Measurements from ENCODE around the gene LMAN2.
"Not testable (repeated sequence)": the region's sequence is repeated elsewhere in the genome, so short reads cannot be mapped to it uniquely, and the experiment has no call there.

Gene LMAN2

DNA sequence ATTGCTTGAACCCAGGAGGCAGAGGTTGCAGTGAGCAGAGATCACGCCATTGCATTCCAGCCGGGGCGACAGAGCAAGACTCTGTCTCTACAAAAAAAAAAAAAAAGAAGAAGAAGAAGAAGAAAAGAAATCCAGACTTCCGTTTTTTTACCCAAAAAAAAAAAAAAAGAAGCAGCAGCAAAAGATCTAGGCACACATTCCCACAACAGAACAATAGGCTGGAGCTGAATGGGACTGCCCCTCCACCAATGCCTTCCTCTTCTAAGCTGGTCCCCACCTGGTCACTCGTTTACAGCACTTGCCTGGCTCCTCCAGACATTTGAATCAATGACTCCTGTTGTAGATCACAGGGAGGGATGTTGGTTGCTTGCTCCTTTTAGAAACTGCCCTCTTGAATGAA is 1.6 kb upstream of the LMAN2 start:
- TF ChIP-seq POLR2A (IDR thresholded peaks at IDR 0.05; ENCODE audit: low read depth, low read length), result no peak
- no peak for TF ChIP-seq POLR2AphosphoS5 (IDR thresholded peaks at IDR 0.05; ENCODE audit: low read depth, low read length)
- TF ChIP-seq TAF1 (IDR thresholded peaks at IDR 0.05; ENCODE audit: low read depth, low read length), result no peak
- TF ChIP-seq PAX5 (IDR thresholded peaks at IDR 0.05; ENCODE audit: insufficient read depth, low read length, severe bottlenecking), result no peak
- TF ChIP-seq SPI1 (IDR thresholded peaks at IDR 0.05; ENCODE audit: low read depth, low read length), result no peak
- no peak for TF ChIP-seq POU2F2 (IDR thresholded peaks at IDR 0.05; ENCODE audit: low read depth, low read length)
- no peak for FAIRE-seq
- no peak for DNase-seq (ENCODE audit: insufficient read length, low spot score)

- DNase-seq (ENCODE audit: insufficient read length, low spot score) (no peak), FAIRE-seq (no peak)
- TF ChIP-seq POLR2A (IDR thresholded peaks at IDR 0.05; ENCODE audit: low read depth, low read length), result no peak
These were observed 584 bp downstream of the LMAN2 start for GRCh38 chr5:177350776-177351391.

DNA sequence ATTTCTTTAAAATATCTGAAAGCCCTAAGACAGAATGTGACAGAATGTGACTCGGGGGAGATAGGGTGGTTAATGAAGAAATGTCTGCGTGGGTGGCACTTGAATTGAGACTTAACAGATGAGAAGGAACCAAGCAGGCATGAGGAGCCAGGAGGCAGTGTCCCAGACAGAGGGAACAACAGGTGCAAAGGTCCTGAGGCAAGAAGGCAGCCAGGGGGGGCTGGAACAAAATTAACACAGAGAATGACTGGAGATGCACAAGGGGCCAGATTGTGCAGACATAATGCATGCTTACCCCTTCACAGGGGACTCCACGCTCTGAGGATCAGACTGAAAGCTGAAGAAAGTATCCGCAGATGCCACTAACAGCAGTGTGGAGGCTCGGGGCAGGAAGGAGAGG is 1.7 kb downstream of the LMAN2 start:
- FAIRE-seq, result no peak
- TF ChIP-seq TAF1 (IDR thresholded peaks at IDR 0.05; ENCODE audit: low read depth, low read length), result no peak
- TF ChIP-seq POLR2A (IDR thresholded peaks at IDR 0.05; ENCODE audit: low read depth, low read length), result no peak
- TF ChIP-seq POU2F2 (IDR thresholded peaks at IDR 0.05; ENCODE audit: low read depth, low read length), result no peak
- no peak for TF ChIP-seq POLR2AphosphoS5 (IDR thresholded peaks at IDR 0.05; ENCODE audit: low read depth, low read length)
- no peak for TF ChIP-seq SPI1 (IDR thresholded peaks at IDR 0.05; ENCODE audit: low read depth, low read length)
- no peak for TF ChIP-seq PAX5 (IDR thresholded peaks at IDR 0.05; ENCODE audit: insufficient read depth, low read length, severe bottlenecking)
- no peak for DNase-seq (ENCODE audit: insufficient read length, low spot score)

GRCh38 chr5:177349362-177349647 is 2.2 kb downstream of the LMAN2 start:
- TF ChIP-seq TAF1 (IDR thresholded peaks at IDR 0.05; ENCODE audit: low read depth, low read length) (no peak), POU2F2 (IDR thresholded peaks at IDR 0.05; ENCODE audit: low read depth, low read length) (no peak), PAX5 (IDR thresholded peaks at IDR 0.05; ENCODE audit: insufficient read depth, low read length, severe bottlenecking) (no peak), POLR2A (IDR thresholded peaks at IDR 0.05; ENCODE audit: low read depth, low read length) (no peak), SPI1 (IDR thresholded peaks at IDR 0.05; ENCODE audit: low read depth, low read length) (no peak), POLR2AphosphoS5 (IDR thresholded peaks at IDR 0.05; ENCODE audit: low read depth, low read length) (no peak)
- FAIRE-seq (no peak), DNase-seq (ENCODE audit: insufficient read length, low spot score) (no peak)

- FAIRE-seq (no peak), DNase-seq (ENCODE audit: insufficient read length, low spot score) (no peak)
These were observed 3.8 kb downstream of the LMAN2 start for GRCh38 chr5:177347699-177348098.

DNA sequence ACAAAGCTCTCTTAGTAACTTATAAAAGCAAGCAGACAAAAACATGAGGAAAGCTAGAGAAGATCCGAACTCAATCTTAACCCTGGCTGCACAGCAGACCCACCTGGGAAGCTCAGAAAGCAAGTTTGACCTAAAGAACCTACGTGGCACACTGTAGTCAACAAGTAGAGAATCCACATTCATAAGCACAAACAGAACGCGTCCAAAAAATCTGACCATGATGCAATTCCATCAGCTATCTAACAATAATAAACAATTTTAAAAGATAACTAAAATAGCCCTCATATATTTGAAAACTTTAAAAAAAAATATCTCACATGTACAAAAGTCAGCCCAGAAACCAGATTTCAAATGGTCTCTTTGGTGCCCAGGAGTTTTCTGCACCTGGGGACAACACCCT is 4.6 kb downstream of the LMAN2 start:
- DNase-seq (ENCODE audit: insufficient read length, low spot score) (no peak), FAIRE-seq (no peak)
- TF ChIP-seq POLR2AphosphoS5 (IDR thresholded peaks at IDR 0.05; ENCODE audit: low read depth, low read length) (no peak), POLR2A (IDR thresholded peaks at IDR 0.05; ENCODE audit: low read depth, low read length) (no peak), TAF1 (IDR thresholded peaks at IDR 0.05; ENCODE audit: low read depth, low read length) (no peak), SPI1 (IDR thresholded peaks at IDR 0.05; ENCODE audit: low read depth, low read length) (no peak), POU2F2 (IDR thresholded peaks at IDR 0.05; ENCODE audit: low read depth, low read length) (no peak), PAX5 (IDR thresholded peaks at IDR 0.05; ENCODE audit: insufficient read depth, low read length, severe bottlenecking) (no peak)

More at GRCh38 chr5:177347699-177348098, 3.8 kb downstream of the LMAN2 start:
- TF ChIP-seq POLR2AphosphoS5 (IDR thresholded peaks at IDR 0.05; ENCODE audit: low read depth, low read length) (no peak), SPI1 (IDR thresholded peaks at IDR 0.05; ENCODE audit: low read depth, low read length) (no peak), PAX5 (IDR thresholded peaks at IDR 0.05; ENCODE audit: insufficient read depth, low read length, severe bottlenecking) (no peak), TAF1 (IDR thresholded peaks at IDR 0.05; ENCODE audit: low read depth, low read length) (no peak), POU2F2 (IDR thresholded peaks at IDR 0.05; ENCODE audit: low read depth, low read length) (no peak), POLR2A (IDR thresholded peaks at IDR 0.05; ENCODE audit: low read depth, low read length) (no peak)

DNA sequence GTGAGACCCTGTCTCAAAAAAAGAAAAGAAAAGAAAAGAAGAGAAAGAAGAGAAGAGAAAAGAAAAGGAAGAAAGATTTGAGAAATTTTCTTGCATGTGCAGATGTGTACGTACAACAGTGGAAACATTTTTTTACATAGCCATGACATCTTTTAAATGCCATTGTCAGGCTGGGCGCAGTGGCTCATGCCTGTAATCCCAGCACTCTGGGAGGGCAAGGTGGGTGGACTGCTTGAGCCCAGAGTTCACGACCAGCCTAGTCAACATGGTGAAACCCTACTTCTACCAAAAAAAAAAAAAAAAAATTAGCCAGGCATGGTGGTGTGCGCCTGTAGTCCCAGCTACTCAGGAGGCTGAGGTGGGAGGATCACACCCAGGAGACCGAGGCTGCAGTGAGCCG is 6.6 kb downstream of the LMAN2 start:
- TF ChIP-seq TAF1 (IDR thresholded peaks at IDR 0.05; ENCODE audit: low read depth, low read length) (no peak), POU2F2 (IDR thresholded peaks at IDR 0.05; ENCODE audit: low read depth, low read length) (no peak), POLR2AphosphoS5 (IDR thresholded peaks at IDR 0.05; ENCODE audit: low read depth, low read length) (no peak), PAX5 (IDR thresholded peaks at IDR 0.05; ENCODE audit: insufficient read depth, low read length, severe bottlenecking) (no peak), POLR2A (IDR thresholded peaks at IDR 0.05; ENCODE audit: low read depth, low read length) (no peak), SPI1 (IDR thresholded peaks at IDR 0.05; ENCODE audit: low read depth, low read length) (no peak)
- no peak for DNase-seq (ENCODE audit: insufficient read length, low spot score)
- no peak for FAIRE-seq

GRCh38 chr5:177343777-177344176 is 7.7 kb downstream of the LMAN2 start:
- DNase-seq (ENCODE audit: insufficient read length, low spot score) (no peak), FAIRE-seq (no peak)
- TF ChIP-seq POU2F2 (IDR thresholded peaks at IDR 0.05; ENCODE audit: low read depth, low read length) (no peak), POLR2A (IDR thresholded peaks at IDR 0.05; ENCODE audit: low read depth, low read length) (no peak), SPI1 (IDR thresholded peaks at IDR 0.05; ENCODE audit: low read depth, low read length) (no peak), POLR2AphosphoS5 (IDR thresholded peaks at IDR 0.05; ENCODE audit: low read depth, low read length) (no peak), PAX5 (IDR thresholded peaks at IDR 0.05; ENCODE audit: insufficient read depth, low read length, severe bottlenecking) (no peak), TAF1 (IDR thresholded peaks at IDR 0.05; ENCODE audit: low read depth, low read length) (no peak)

DNA sequence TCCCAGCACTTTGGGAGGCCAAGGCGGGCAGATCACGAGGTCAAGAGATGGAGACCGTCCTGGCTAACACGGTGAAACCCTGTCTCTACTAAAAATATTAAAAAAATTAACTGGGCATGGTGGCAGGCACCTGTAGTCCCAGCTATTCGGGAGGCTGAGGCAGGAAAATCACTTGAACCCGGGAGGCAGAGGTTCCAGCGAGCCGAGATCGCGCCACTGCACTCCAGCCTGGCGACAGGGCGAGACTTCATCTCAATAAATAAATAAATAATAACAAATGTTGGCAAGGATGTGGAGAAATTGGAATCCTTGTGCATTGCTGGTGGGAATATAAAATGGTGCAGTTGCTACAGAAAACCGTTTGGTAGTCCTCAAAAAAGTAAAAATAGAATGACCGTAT is 8.5 kb downstream of the LMAN2 start:
- DNase-seq (ENCODE audit: insufficient read length, low spot score); FAIRE-seq: not testable (repeated sequence)

GRCh38 chr5:177339107-177339638 is 12.3 kb downstream of the LMAN2 start:
- FAIRE-seq (no peak), DNase-seq (ENCODE audit: insufficient read length, low spot score) (no peak)

More at GRCh38 chr5:177339107-177339638, 12.3 kb downstream of the LMAN2 start:
- no peak for TF ChIP-seq POU2F2 (IDR thresholded peaks at IDR 0.05; ENCODE audit: low read depth, low read length)
- TF ChIP-seq PAX5 (IDR thresholded peaks at IDR 0.05; ENCODE audit: insufficient read depth, low read length, severe bottlenecking), result no peak
- TF ChIP-seq SPI1 (IDR thresholded peaks at IDR 0.05; ENCODE audit: low read depth, low read length), result no peak
- no peak for TF ChIP-seq TAF1 (IDR thresholded peaks at IDR 0.05; ENCODE audit: low read depth, low read length)
- TF ChIP-seq POLR2A (IDR thresholded peaks at IDR 0.05; ENCODE audit: low read depth, low read length), result no peak
- no peak for TF ChIP-seq POLR2AphosphoS5 (IDR thresholded peaks at IDR 0.05; ENCODE audit: low read depth, low read length)
